Measurements from ENCODE around the gene NFASC.

- TF ChIP-seq, protein P1, sequence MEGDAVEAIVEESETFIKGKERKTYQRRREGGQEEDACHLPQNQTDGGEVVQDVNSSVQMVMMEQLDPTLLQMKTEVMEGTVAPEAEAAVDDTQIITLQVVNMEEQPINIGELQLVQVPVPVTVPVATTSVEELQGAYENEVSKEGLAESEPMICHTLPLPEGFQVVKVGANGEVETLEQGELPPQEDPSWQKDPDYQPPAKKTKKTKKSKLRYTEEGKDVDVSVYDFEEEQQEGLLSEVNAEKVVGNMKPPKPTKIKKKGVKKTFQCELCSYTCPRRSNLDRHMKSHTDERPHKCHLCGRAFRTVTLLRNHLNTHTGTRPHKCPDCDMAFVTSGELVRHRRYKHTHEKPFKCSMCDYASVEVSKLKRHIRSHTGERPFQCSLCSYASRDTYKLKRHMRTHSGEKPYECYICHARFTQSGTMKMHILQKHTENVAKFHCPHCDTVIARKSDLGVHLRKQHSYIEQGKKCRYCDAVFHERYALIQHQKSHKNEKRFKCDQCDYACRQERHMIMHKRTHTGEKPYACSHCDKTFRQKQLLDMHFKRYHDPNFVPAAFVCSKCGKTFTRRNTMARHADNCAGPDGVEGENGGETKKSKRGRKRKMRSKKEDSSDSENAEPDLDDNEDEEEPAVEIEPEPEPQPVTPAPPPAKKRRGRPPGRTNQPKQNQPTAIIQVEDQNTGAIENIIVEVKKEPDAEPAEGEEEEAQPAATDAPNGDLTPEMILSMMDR (IDR thresholded peaks at IDR 0.05; ENCODE audit: low read depth, low read length): no peak
- no peak for TF ChIP-seq EZH2phosphoT487 (IDR thresholded peaks at IDR 0.05; ENCODE audit: low read depth)
These were observed 143.2 kb downstream of the NFASC start for GRCh38 chr1:205013683-205014367.
